HG03558 (cell line): ENCODE data around the gene APEX2.
"Not testable (repeated sequence)": the region's sequence is repeated elsewhere in the genome, so short reads cannot be mapped to it uniquely, and the experiment has no call there.

Source experiments
- ATAC-seq: cut with Tn5 transposase; IDR thresholded peaks from one replicate; pipeline ENCODE4 v1.9.1; 2021; ENCODE audit warnings: moderate number of reproducible peaks; ENCODE audit not compliant: unreplicated experiment; ENCODE audit errors: extremely low read depth

APEX2 gene

DNA sequence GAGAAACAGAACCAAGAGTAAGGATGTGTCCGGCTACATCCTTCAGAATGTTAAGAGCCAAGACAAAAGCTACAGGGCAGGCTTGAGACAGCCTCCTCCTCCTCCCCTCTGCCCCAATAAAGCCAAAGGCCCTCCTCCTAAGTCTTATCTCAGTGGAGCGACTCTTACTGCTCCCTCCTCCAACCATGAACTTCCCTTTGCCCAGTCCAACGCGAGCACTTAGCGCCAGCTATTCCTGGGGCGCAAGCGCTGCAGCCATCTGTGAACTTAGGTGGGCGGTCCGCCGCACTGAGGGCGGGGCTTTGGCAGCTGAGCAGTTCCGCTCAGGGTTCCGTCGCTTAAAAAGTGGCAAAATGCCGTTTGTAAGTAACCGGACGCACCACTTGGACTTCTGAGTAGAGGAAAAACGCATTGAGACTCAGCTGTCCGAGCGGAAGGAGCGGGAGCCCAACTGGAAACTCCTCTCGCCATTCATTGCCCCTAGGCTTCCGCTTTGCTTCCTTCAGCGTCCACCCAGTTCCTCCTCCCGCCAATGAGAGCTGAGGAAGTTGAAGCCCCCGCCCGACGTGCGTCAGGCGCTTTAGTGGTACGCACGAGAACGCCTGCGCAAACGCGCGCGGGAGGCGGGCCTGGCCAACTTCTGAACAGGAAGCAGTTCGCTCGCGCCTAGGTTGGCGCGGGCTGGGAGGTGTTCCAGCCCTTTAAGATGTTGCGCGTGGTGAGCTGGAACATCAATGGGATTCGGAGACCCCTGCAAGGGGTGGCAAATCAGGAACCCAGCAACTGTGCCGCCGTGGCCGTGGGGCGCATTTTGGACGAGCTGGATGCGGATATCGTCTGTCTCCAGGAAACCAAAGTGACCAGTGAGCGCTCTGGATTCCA, at the start of gene APEX2:
Gene APEX2 (plus strand): TSS at position 647 of the 882 bp plus-strand sequence. CDS start 60 bp downstream, at position 707.
- ATAC-seq = peak; percentile 80

DNA sequence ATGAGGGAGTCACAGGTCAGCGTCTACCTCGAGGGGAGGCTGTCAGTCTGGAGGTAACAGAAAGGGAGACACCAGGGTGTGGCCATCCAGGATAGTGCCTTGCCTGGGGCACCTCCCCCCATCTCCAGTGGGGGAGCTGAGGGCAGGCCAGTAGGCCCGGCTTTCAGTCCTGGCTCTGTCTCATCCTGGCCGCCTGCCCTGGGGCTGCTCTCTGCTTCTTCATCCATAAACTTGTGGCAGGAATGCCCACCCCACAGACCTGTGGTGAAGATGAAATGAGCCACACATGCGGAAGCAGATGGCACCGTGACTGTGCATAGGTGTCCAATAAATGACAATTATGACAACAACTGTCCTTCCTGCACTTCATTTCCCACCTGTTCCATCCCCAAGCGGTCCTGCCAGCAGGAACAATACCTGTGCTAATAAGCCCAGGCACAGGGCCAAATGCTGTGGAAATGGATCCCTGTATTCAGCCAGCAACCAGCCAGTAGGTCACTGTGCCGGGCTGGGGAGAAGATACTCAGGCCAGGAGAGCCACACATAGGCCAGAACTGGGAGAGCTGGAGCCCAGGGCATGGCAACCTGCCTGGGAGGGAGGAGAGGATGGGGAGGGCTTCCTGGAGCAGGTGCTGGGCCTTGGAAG, 49.3 kb upstream of the APEX2 start:
- ATAC-seq = no peak

DNA sequence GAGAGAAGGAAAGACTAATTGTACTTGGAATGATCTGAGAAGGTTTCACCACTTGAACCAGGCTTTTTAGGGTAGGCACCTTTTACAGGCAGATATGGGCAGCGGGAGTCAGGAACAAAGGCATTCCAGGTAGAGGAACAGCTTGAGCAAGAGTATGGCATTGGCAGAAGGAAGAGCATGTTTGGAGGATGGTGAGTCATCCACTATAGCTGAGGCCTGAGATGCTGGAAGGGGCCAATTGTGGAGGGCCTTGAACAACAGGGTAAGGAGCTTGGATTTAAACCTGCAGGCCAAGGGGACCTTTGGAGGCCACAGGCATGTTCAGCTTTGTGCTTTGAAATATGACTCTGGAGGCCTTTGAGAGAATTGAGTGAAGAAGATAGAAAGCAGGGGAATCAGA, 38.4 kb upstream of the APEX2 start:
- ATAC-seq = no peak

DNA sequence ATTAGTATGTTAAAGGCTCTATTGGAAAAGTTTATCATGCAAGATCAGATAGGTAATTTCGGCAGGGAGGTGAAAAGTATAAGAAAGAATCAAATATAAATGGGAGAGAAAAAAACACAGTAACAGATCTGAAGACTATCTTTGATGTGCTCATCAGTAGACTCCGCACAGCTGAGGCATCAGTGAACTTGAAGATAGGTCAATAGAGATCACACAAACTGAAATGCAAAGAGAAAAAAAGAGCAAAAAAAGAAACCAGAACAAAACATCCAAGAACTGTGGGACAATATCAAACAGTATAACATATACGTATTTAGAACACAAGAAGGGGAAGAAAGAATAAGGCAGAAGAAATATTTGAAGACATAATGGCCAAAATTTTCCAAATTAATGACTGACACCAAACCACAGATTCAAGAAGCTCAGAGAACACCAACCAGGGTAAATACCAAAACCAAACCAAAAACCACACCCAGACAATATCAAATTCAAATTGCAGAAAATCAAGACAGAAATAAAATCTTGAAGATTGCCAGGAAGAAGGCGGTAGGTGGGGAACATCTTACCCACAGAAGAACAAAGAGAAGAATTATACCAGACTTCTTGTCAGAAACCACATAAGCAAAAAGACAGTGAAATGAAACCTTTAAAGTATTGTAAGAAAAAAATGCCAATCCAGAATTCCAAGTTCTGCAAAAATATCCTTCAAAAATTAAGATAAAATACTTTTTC, 35.2 kb upstream of the APEX2 start:
- ATAC-seq = no peak

GRCh38 chrX:54977387-54977786, 22.8 kb upstream of the APEX2 start:
- ATAC-seq = no peak

DNA sequence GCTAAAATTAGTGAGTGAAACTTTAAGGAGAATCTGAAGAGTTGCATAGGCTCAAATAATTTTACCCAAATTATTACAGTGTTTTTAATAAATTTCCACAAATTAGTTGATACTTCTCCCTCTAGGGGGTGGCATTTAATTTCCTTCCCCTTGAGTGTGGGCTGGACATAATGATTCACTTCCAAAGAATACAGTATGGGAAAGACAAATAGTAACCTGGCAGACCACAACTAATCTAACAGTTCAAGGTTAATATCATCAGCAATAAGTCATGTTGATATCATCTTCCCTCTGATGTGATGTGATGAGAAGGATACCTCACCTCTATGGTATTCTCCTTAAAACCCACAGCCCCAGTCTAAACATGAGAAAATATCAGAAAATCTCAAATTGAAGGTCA, 21.7 kb upstream of the APEX2 start:
- no peak for ATAC-seq

DNA sequence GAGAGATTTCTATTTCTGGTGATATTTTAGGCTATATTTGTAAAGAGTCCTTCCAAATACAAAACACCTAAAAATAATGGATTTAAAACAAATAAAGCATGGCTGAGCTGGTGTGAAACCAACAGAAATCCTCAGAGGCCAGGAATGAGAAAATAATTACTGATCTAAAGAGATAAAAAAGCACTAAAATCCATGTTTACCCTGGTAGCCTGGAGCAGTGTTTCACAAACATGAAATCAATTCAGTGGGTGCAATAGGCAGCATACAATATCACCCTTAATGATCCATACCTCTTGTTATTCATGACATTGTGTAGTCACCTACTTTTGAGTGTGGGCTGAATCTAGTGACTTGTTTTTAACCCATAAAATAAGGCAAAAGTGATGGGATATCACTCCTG, 20.7 kb upstream of the APEX2 start:
- ATAC-seq = no peak

GRCh38 chrX:54980334-54980733, 19.8 kb upstream of the APEX2 start:
- ATAC-seq = no peak

DNA sequence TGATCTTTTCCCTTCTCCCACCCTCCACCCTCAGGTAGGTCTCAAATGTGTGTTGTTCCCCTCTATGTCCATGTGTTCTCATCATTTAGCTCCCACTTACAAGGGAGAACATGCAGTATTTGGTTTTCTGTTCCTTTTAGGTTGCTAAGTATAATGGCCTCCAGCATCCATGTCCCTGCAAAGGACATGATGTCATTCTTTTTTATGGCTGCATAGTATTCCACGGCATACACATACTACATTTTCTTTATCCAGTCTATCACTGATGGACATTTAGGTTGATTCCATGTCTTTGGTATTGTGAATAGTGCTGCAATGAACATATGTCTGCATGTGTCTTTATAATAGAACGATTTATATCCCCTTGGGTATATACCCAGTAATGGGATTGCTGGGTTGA, 16.9 kb upstream of the APEX2 start:
- ATAC-seq = not testable (repeated sequence)

DNA sequence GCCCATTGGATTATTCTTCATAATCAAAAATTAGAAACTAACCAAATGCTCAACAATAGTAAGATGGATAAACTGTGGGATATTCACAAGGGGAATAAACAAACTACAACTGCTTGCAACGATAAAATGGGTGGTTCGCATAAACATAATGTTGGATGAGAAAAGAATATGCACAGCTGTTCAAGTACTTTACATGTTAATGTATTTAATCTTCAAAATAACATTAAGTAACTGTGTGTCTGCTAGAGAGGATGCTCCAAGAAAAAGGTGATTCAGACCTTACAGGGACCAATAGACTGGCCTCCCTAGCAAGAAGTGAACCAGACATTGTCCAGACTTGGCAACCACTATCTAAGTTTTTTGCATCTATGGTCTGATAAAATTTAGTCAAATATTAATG, 8.5 kb upstream of the APEX2 start:
- no peak for ATAC-seq

DNA sequence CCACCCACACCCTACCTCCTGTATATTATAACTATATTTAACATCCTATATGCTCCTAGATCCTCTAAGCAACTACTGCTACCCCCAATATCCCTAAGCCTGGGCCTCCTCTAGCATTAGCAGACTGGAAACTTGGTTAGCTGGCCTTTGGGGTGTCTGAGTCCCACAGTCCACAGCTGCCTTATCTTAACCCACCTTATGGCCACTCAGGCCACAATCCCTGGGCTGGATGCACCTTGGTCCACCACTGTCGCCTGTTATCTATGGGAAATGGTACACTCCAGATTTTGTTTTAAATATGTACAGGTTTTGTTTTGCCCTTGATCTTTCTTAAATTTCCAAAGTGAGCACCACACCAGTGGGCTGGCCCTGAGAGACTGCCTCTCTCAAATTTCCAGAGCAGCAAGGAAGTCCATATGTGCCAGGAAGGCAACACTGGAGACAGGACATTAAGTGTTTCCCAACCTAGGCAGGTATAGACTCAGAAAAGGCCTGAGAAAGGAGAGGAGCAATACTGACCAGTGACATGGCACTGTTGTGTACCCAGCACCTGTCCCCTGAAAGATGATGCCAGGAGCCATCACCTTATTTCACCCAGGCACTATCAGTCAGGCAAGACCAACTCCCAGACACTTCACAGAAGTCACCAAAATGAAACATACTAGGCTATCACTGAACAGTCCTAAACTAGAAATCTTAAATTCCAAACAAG, 7.1 kb upstream of the APEX2 start:
- ATAC-seq = no peak

DNA sequence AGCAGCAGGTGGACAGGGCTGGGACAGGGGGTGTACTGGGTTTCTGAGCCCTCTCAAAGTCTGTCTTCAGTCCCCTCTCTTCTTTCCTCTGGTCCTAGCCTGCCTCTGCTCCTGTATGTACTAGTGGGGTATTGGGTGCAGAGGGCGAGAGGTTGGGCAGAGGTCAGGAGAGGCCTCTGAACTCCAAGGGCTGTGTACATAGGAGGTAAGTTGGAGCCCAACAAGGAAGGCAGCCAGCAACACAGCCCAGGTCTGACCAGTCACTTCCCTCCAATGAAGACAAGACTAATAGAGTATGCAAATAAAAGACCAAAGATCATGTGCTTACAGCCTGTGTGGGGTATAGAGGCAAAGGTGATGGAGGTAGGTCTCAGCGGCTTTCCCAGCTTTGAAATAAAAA, 6.1 kb upstream of the APEX2 start, which contains the start of gene PFKFB1:
Gene PFKFB1 (minus strand): TSS at position 90 of the 400 bp plus-strand sequence. CDS start 181 bp downstream, outside the sequence.
- ATAC-seq = no peak

DNA sequence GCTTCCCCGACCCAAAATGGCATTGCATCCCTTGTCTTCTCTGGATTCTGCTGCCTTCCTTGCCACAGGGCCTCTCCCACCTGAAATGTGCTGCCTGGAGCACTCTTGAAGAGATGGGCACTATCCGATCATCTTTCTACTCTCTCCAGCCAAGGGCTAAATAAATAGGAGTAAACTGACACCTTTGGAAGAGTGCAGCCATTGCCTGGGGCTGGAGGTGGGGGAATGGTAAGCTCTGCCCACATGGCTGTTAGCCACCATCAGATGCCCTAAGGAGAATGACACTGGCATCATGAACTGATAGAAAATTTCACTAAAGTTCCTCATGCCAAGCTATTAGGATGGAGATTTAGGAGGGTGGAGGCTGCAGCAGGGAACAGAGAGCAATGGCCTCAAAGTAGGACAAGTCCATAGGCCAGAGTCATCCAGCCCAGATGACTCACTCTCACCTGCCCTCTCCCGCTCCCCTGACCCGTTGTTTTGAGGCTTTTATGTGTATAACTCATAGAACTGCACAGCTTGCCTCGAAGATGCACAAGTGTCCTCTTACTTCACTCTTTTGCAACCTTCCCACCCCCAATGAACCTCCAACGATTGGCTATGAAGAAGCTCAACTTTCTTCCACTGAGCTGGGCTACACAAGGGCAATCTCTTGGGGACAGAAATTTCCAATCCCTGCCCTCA, 5.4 kb upstream of the APEX2 start:
- no peak for ATAC-seq

DNA sequence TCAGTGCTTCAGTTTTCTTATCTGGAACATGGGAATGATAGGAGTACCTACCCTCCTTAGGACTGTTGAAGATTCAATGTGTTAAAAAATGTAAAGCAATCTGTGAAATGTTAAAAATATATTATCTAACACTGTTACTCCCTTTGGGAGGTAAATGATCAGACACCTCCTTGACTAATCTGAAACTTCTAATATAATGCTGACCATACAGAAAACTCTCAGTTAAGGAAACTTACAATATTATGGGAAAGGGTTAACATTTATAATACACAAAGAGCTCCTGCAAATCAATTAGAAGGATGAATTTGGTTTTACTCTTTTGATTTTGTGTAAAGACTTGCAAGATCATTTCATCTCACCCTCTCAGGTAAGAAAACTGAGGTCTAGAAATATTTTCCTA, 4.5 kb upstream of the APEX2 start:
- ATAC-seq = no peak

- no peak for ATAC-seq
Measured at GRCh38 chrX:55004231-55004630, 4.1 kb downstream of the APEX2 start.

- ATAC-seq = no peak
Measured at GRCh38 chrX:55005256-55005655, 5.1 kb downstream of the APEX2 start.

DNA sequence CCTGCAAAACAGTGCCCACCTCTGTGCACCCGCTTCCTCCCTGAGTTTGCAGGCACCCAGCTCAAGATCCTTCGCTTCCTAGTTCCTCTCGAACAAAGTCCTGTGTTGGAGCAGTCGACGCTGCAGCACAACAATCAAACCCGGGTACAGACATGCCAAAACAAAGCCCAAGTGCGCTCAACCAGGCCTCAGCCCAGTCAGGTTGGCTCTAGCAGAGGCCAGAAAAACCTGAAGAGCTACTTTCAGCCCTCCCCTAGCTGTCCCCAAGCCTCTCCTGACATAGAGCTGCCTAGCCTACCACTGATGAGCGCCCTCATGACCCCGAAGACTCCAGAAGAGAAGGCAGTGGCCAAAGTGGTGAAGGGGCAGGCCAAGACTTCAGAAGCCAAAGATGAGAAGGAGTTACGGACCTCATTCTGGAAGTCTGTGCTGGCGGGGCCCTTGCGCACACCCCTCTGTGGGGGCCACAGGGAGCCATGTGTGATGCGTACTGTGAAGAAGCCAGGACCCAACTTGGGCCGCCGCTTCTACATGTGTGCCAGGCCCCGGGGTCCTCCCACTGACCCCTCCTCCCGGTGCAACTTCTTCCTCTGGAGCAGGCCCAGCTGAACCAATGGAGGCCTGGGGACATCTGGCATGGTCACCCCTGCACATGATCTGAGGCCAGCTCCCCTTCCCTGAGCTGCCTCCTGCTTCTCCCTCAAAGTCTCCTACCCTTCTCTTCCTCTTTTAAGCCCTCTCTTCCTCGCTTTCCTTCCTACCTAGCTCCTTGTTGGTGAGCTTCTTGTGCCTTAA, 6.9 kb downstream of the APEX2 start:
- ATAC-seq = no peak

DNA sequence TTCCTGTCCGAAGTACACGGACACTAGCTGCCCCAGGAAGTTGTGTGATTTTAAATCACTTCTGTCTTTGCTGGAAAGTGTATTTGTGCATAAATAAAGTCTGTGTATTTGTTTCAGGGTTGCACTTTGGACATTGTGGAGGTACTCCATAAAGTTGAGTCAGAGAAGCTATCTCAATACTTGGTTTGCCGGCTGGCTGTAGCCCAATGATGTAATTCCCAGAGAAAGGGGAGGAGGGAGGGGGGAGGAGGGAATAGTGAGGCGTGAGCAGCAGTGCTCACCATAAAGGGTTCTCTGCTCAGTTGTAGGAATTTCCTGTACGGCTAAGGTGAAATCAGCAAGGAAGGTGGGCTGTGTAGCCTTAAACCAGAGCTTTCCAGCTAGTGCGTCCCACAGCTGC, 7.5 kb downstream of the APEX2 start:
- no peak for ATAC-seq
